Daoy (cell line): ENCODE results near the gene CCDC40. TPM values are rescaled to one million over a fixed set of nuclear protein-coding genes. Genes with fewer than 3 reads are reported as not detected.
"Not testable (repeated sequence)": the region's sequence is repeated elsewhere in the genome, so short reads cannot be mapped to it uniquely, and the experiment has no call there.

Experiments
- DNase-seq: peaks from one replicate; pipeline ENCODE4 v3.0.0-alpha.2; 2015; ENCODE audit warnings: low read depth
- total RNA-seq: library from RNA; depleted of rRNA; stranded (reverse); fragments of >200 nt; shearing (Covaris generic); gene quantifications from 2 replicates; pipeline ENCODE4 v1.2.3, GENCODE V29; 2014; rRNA removed

The CCDC40 gene
- 1.3 and 1.7 TPM in 2 replicates for total RNA-seq

- peak; percentile 80 for DNase-seq
Measured at GRCh38 chr17:80035937-80036714, at the start of gene CCDC40. CCDC40 (plus strand) TSS chr17:80036642; CDS start chr17:80036663, 21 bp downstream.

- DNase-seq = no peak
Measured at GRCh38 chr17:79987187-79987934, 49.1 kb upstream of the CCDC40 start.

GRCh38 chr17:79987935-79988184 lies 48.6 kb upstream of the CCDC40 start:
- DNase-seq = no peak

GRCh38 chr17:79988185-79988971 lies 48.1 kb upstream of the CCDC40 start:
- peak; percentile 63 for DNase-seq

- DNase-seq = no peak
Measured at GRCh38 chr17:79989106-79989835, 47.2 kb upstream of the CCDC40 start.

GRCh38 chr17:79990051-79990592 lies 46.3 kb upstream of the CCDC40 start:
- no peak for DNase-seq

GRCh38 chr17:79990704-79991103 lies 45.7 kb upstream of the CCDC40 start:
- no peak for DNase-seq

GRCh38 chr17:79991140-79991923 lies 45.1 kb upstream of the CCDC40 start:
- peak; percentile 65 for DNase-seq

GRCh38 chr17:79991924-79992648 lies 44.4 kb upstream of the CCDC40 start:
- no peak for DNase-seq

GRCh38 chr17:79992649-79993389 lies 43.6 kb upstream of the CCDC40 start:
- no peak for DNase-seq

GRCh38 chr17:79993390-79994227 lies 42.8 kb upstream of the CCDC40 start:
- peak; percentile 75 for DNase-seq

GRCh38 chr17:79994228-79994569 lies 42.2 kb upstream of the CCDC40 start:
- DNase-seq = not testable (repeated sequence)

- no peak for DNase-seq
Measured at GRCh38 chr17:79994602-79995001, 41.8 kb upstream of the CCDC40 start.

GRCh38 chr17:79995696-79996095 lies 40.7 kb upstream of the CCDC40 start:
- no peak for DNase-seq

GRCh38 chr17:79996291-79996690 lies 40.2 kb upstream of the CCDC40 start:
- DNase-seq = no peak

GRCh38 chr17:79997011-79997660 lies 39.3 kb upstream of the CCDC40 start:
- no peak for DNase-seq

- DNase-seq = no peak
Measured at GRCh38 chr17:80000136-80000535, 36.3 kb upstream of the CCDC40 start.
